SKM-1 (cell line): Measurements from ENCODE around the gene OR6B3.
"Not testable (repeated sequence)": the region's sequence is repeated elsewhere in the genome, so short reads cannot be mapped to it uniquely, and the experiment has no call there.

Experiments used
- DNase-seq: peaks from one replicate; lab custom pipeline; 2025; ENCODE audit not compliant: unreplicated experiment; lab: John Stamatoyannopoulos, UW

Gene OR6B3

GRCh38 chr2:240044096-240044495, 9.2 kb downstream of the OR6B3 start:
- DNase-seq, result not testable (repeated sequence)

DNA sequence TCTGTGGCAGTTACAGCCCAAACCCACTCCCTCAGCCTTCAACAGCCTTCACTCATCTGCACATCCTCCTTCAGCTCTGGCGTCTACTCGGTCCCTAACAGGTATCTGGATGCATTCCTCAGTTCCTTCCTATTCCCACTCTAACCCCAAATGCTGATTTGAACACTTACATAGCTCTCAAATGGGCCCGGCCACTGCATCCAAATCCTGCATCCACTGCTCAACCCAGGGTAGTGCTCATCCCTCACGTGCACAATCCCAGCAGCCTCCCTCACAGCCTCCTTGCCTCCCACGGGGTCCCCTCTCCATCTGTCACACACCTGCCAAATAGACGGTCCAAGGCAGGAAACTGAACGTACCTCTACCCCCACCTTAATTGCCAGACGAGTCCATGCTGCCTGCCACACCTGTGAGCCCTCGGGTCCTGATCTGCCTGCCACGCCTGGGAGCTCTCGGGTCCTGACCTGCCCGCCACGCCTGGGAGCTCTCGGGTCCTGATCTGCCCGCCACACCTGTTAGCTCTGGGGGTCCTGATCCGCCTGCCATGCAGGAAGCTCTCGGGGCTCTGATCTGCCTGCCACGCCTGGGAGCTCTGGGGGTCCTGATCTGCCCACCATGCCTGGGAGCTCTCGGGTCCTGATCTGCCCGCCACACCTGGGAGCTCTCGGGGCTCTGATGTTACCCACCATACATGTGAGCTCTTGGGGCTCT, 9.9 kb downstream of the OR6B3 start:
- no peak for DNase-seq

DNA sequence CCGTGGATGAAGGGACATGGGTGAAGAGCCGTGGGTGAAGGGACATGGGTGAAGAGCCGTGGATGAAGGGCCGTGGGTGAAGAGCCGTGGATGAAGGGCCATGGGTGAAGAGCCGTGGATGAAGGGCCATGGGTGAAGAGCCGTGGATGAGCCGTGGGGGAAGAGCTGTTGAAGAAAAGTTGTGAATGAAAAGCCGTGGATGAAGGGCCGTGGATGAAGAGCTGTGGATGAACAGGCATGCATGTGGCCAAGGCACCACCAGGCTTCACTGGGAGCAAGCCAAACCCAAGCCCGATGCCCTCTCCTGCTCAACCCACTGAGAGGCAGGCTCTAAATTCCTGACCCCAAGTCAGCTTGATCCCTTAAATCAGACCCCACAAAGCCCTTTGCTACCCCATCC, 10.6 kb downstream of the OR6B3 start:
- no peak for DNase-seq

DNA sequence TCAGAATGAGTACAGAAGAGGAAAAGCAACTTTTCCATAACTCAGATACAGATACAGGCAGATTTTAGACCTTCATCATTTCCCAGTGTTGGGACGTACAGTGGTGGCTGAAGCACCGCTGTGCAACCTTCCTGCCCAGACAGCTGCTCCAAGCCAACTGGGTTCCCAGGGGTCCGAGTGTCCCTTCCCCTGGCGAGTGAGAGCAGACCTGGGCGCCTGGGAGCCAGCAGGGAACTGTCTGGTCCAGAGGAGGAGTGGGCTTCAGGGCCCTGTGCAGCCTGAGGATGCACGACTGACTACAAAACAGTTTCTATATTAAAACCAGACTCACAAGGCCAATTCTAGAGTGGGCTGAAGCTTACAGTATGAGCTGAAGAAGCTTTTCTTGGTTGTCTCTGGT, 12.0 kb downstream of the OR6B3 start:
- no peak for DNase-seq

DNA sequence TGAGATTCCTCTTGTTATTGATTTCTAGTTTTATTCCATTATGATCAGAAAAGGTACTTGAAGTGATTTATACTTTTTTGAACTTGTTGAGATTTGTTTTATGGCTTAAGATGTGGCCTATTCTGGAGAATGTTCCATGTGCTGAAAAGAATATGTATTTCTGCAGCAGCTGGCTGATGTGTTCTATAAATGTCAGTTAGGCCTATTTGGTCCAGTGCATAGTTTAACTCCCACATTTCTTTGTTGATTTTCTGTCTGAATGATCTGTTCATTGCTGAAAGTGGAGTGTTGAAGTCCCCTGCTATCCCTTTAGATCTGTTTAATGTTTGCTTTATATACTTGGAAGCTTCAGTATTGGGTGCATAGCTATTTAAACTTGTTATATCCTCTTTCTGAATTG, 16.0 kb downstream of the OR6B3 start:
- DNase-seq, result no peak

GRCh38 chr2:240033330-240033678, 20.0 kb downstream of the OR6B3 start:
- DNase-seq, result no peak

- no peak for DNase-seq
Measured at GRCh38 chr2:240032406-240033329, 20.7 kb downstream of the OR6B3 start.

- no peak for DNase-seq
Measured at GRCh38 chr2:240030379-240031094, 22.8 kb downstream of the OR6B3 start, which contains the start of gene OR6B2. OR6B2 (minus strand) TSS chr2:240030429; CDS start chr2:240030429, 0 bp downstream.

DNA sequence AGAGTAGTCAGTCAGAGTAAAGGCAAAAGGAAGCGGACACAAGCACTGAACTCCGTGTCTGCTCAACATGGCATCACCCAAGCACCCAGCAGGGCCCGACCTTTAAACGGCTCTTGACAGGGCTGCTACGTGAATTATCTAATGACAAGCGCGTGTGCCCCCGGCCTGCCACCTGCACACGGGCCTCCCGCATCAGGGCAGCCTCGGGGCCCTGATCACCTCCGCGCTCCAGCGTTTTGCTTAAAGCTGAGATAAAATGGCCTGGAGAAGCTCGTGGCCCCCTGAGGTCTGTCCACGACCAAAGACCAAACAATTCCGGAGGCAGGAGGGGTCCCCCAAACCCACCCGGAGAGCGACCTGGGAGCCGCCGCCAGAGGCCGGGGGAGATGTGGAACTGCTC, 28.6 kb downstream of the OR6B3 start:
- no peak for DNase-seq

GRCh38 chr2:240023792-240024191, 29.5 kb downstream of the OR6B3 start:
- no peak for DNase-seq

DNA sequence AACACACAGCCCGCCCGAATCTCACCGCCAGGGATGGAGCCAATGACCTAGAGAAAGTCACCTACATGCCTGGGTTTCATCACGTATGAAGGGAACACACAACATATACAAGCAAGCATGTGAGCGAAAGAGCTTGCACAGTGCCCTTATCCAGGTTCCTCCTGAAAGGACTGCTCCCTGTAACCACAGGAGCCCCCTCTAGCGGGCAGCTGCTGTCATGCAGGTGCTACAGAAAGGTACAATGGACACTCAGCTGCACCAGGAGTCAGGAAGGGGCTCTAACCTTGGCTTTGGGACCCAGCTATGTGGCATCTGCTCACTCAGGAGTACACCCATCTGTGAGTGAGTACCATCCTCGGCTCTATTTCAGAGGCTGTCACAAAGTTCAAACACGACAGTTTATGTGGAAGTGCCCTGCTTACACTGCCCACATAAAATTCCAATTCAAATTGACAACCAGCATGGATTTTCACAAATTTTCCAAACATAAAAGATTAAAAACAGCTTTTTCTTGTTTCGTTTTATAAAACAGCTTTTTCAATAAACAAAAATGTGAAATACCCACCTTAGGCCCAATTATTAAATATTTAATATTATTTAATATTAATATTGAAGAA, 31.7 kb downstream of the OR6B3 start:
- peak; percentile 43 for DNase-seq

- no peak for DNase-seq
Measured at GRCh38 chr2:240018071-240018750, 35.1 kb downstream of the OR6B3 start.

- DNase-seq, result no peak
Measured at GRCh38 chr2:240014327-240014726, 39.0 kb downstream of the OR6B3 start.

GRCh38 chr2:240013343-240013742, 40.0 kb downstream of the OR6B3 start:
- peak; percentile 4 for DNase-seq

- DNase-seq, result no peak
Measured at GRCh38 chr2:240002983-240003382, 50.3 kb downstream of the OR6B3 start.

- DNase-seq, result no peak
Measured at GRCh38 chr2:240000671-240001070, 52.6 kb downstream of the OR6B3 start.

DNA sequence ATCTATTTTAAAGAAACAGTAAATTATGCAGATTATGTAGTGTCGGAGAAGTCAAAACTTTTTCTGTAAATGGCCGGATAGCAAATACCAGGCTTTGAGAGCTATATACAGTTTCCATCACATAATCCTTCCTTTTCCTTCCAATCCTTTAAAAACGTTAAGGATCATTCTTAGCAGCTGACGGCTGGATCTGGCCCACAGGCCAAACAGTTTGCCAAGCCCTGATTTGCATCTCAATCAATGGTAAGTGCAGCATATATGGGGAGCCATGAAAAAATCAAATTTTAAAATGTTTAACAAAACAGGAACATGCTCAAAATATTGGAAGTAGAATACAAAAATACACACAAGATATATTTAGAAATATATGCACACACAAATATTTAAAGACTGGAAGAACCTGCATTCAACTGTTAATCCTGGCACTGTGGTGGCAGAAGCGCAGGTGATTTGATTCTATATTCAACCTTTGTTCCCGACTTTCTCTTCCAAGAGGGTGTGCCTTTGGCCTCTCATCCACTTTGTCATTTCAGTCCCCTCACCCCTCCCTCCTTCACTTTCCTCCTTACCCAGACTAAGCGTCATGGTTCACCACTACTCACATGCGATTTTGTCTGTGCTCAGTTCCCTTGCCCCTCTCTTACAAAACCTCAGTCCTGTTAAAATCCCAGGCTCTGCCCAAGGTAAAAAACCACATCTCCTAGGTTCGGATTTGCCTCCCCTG, 55.5 kb downstream of the OR6B3 start:
- no peak for DNase-seq
